AG09309 (cell line): ENCODE data around the gene KCNK4.
"Not testable (repeated sequence)": the region's sequence is repeated elsewhere in the genome, so short reads cannot be mapped to it uniquely, and the experiment has no call there.

Experiments used
- DNase-seq: peaks from one replicate; pipeline ENCODE4 v3.0.0-alpha.2; 2010; ENCODE audit warnings: low read depth
- H3K4me3 ChIP-seq: 2 replicates; pipeline ENCODE4 v1.5.1; 2011; ENCODE audit warnings: mild to moderate bottlenecking, low read depth, low read length, moderate library complexity; ENCODE audit not compliant: control insufficient read depth
- CTCF ChIP-seq: IDR thresholded peaks from 2 replicates; pipeline ENCODE4 v1.5.1; 2011; ENCODE audit warnings: mild to moderate bottlenecking, low read depth, low read length, inconsistent platforms; ENCODE audit not compliant: insufficient read depth, control insufficient read depth; ENCODE audit errors: missing control alignments

KCNK4 gene

GRCh38 chr11:64305075-64305690, 14.1 kb downstream of the KCNK4 start, which contains the start of gene ESRRA:
Gene ESRRA, plus strand, starts transcription at chr11:64305524. Its CDS starts 1,656 bp downstream, at chr11:64307180.
- no peak for TF ChIP-seq CTCF
- peak within 1 kb of the TSS; percentile 93 for H3K4me3 ChIP-seq
- DNase-seq = peak; percentile 74

GRCh38 chr11:64305691-64306562, 14.8 kb downstream of the KCNK4 start:
- DNase-seq = no peak
- peak overlapping the region; percentile 93 for H3K4me3 ChIP-seq
- TF ChIP-seq CTCF = peak; percentile 26

GRCh38 chr11:64306563-64306875, 15.4 kb downstream of the KCNK4 start:
- no peak for TF ChIP-seq CTCF
- no peak for DNase-seq
- H3K4me3 ChIP-seq = peak overlapping the region; percentile 93

- no peak for DNase-seq
- no peak for TF ChIP-seq CTCF
- H3K4me3 ChIP-seq = peak overlapping the region; percentile 93
These were observed 15.9 kb downstream of the KCNK4 start for GRCh38 chr11:64306876-64307622.

- not testable (repeated sequence) for DNase-seq, H3K4me3 ChIP-seq
These were observed 16.7 kb downstream of the KCNK4 start for GRCh38 chr11:64307795-64308194.

- no peak for TF ChIP-seq CTCF
- no peak overlapping the region for H3K4me3 ChIP-seq
- no peak for DNase-seq
These were observed 21.8 kb downstream of the KCNK4 start for GRCh38 chr11:64312947-64313346.
